BLaER1 treated with 17β-estradiol and CSF1 and Interleukin-3, amounts not matched to agents 10 nM and 100 nM (cell line): ENCODE results near the gene GNAL.

Experiments
- H3K27ac ChIP-seq, 11 experiments: shearing (Covaris generic); formaldehyde crosslinking; 2 replicates each; pipeline ENCODE4 v1.8.1; 2022
- H3K27me3 ChIP-seq, 11 experiments: shearing (Covaris generic); formaldehyde crosslinking; 2 replicates each; pipeline ENCODE4 v1.8.1; 2022
- H3K36me3 ChIP-seq, 11 experiments: shearing (Covaris generic); formaldehyde crosslinking; 2 replicates each; pipeline ENCODE4 v1.8.1; 2022
- H3K4me1 ChIP-seq, 10 experiments: shearing (Covaris generic); formaldehyde crosslinking; 2 replicates each; pipeline ENCODE4 v1.8.1; 2022
- H3K4me2 ChIP-seq, 11 experiments: shearing (Covaris generic); formaldehyde crosslinking; 2 replicates each; pipeline ENCODE4 v1.8.1; 2022
- H3K4me3 ChIP-seq, 10 experiments: shearing (Covaris generic); formaldehyde crosslinking; 2 replicates each; pipeline ENCODE4 v1.8.1; 2022
- H3K9ac ChIP-seq, 11 experiments: shearing (Covaris generic); formaldehyde crosslinking; 2 replicates each; pipeline ENCODE4 v1.8.1; 2022
- H3K9me3 ChIP-seq, 11 experiments: shearing (Covaris generic); formaldehyde crosslinking; replicated peaks in 1 of 11; 2 replicates each; pipeline ENCODE4 v1.8.1; 2022
- H4K20me1 ChIP-seq, 11 experiments: shearing (Covaris generic); formaldehyde crosslinking; 2 replicates each; pipeline ENCODE4 v1.8.1; 2022
- Cebpa-rat ChIP-seq, 11 experiments: shearing (Covaris generic); IDR thresholded peaks; 2 replicates each; pipeline ENCODE4 v1.8.1; 2022

The GNAL gene

GRCh38 chr18:11666831-11667230 is 22.2 kb upstream of the GNAL start:
- no peak overlapping the region for H3K9ac ChIP-seq
- H3K4me2 ChIP-seq = no peak overlapping the region
- no peaks in the 10 kb centered on the region for H3K9me3 ChIP-seq
- H3K4me1 ChIP-seq = peaks cover 0 to 7% (median 0%) of the 10 kb centered on the region in 10 experiments; a peak in 1 of 20 replicates
- no peak overlapping the region for H3K27ac ChIP-seq
- H3K27me3 ChIP-seq = no peaks in the 10 kb centered on the region
- TF ChIP-seq Cebpa-rat (IDR thresholded peaks at IDR 0.05) = no peak
- no peaks in the 10 kb centered on the region for H3K36me3 ChIP-seq
- H4K20me1 ChIP-seq = no peaks in the 10 kb centered on the region
- no peak overlapping the region for H3K4me3 ChIP-seq

DNA sequence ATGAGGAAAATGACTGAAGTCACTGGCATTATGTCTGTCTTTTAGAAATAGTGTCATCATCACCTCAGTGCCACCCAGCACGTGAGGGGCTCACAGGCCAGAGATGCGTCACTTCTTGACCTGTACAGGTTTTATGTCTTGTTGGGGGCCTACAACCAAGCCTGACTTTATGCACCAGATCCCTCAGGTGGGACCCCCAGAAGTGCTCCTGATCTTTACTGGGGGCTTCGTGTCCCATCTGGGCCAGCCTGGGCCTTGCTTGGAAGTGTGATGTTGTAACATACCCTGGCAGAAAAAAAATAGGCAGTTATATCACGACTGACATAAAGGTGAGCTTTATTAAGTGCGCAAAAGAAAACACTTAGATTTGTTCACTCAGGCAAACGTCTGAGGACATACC is 21.5 kb upstream of the GNAL start:
- no peak overlapping the region for H3K9ac ChIP-seq
- no peaks in the 10 kb centered on the region for H3K9me3 ChIP-seq
- no peak for TF ChIP-seq Cebpa-rat (IDR thresholded peaks at IDR 0.05)
- no peaks in the 10 kb centered on the region for H3K27me3 ChIP-seq
- H4K20me1 ChIP-seq = no peaks in the 10 kb centered on the region
- H3K4me1 ChIP-seq = peaks cover 0 to 7% (median 0%) of the 10 kb centered on the region in 10 experiments; a peak in 1 of 20 replicates
- H3K36me3 ChIP-seq = no peaks in the 10 kb centered on the region
- no peak overlapping the region for H3K4me3 ChIP-seq
- H3K27ac ChIP-seq = no peak overlapping the region
- no peak overlapping the region for H3K4me2 ChIP-seq

- Histone ChIP-seq H3K27ac (no peak overlapping the region), H3K4me1 (peaks cover 0 to 7% (median 0%) of the 10 kb centered on the region in 10 experiments; a peak in 1 of 20 replicates), H3K4me2 (no peak overlapping the region), H3K9ac (no peak overlapping the region), H3K4me3 (no peak overlapping the region), H3K27me3 (no peaks in the 10 kb centered on the region), H4K20me1 (no peaks in the 10 kb centered on the region), H3K9me3 (no peaks in the 10 kb centered on the region), H3K36me3 (no peaks in the 10 kb centered on the region)
- TF ChIP-seq Cebpa-rat (IDR thresholded peaks at IDR 0.05) = no peak
These were observed 20.5 kb upstream of the GNAL start for GRCh38 chr18:11668441-11669169.

GRCh38 chr18:11669271-11669947 is 19.7 kb upstream of the GNAL start:
- Histone ChIP-seq H3K9me3 (no peaks in the 10 kb centered on the region), H3K27ac (no peak overlapping the region), H4K20me1 (no peaks in the 10 kb centered on the region), H3K4me3 (no peak overlapping the region), H3K4me2 (peak overlapping the region in 4 of 11 experiments; percentile 9 to 32 (median 12); a peak in 4 of 22 replicates), H3K27me3 (no peaks in the 10 kb centered on the region), H3K9ac (no peak overlapping the region), H3K36me3 (no peaks in the 10 kb centered on the region), H3K4me1 (peaks cover 0 to 7% (median 0%) of the 10 kb centered on the region in 10 experiments; a peak in 1 of 20 replicates)
- TF ChIP-seq Cebpa-rat (IDR thresholded peaks at IDR 0.05) = no peak

DNA sequence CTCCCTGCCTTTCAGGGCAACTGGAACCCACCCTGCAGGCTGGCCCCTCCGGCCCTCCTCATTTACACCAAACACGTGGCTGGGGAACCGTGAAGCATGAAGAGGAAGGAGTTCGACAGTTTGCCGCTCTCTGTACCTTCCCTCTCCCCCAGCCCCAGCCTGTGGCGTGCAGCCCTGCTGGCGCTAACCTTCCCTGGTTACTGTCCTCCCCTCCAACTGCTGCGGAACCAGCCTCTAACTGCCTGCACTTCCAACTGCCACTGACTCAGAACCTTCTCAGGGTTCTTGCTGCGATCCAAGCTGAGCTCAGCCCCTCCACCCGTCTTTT is 19.2 kb upstream of the GNAL start:
- no peak for TF ChIP-seq Cebpa-rat (IDR thresholded peaks at IDR 0.05)
- H3K36me3 ChIP-seq = no peaks in the 10 kb centered on the region
- no peak overlapping the region for H3K4me3 ChIP-seq
- H4K20me1 ChIP-seq = no peaks in the 10 kb centered on the region
- H3K27ac ChIP-seq = no peak overlapping the region
- H3K4me2 ChIP-seq = peak overlapping the region in 4 of 11 experiments; percentile 9 to 32 (median 12); a peak in 4 of 22 replicates
- no peak overlapping the region for H3K9ac ChIP-seq
- H3K4me1 ChIP-seq = peaks cover 0 to 7% (median 0%) of the 10 kb centered on the region in 10 experiments; a peak in 1 of 20 replicates
- no peaks in the 10 kb centered on the region for H3K27me3 ChIP-seq
- no peaks in the 10 kb centered on the region for H3K9me3 ChIP-seq

DNA sequence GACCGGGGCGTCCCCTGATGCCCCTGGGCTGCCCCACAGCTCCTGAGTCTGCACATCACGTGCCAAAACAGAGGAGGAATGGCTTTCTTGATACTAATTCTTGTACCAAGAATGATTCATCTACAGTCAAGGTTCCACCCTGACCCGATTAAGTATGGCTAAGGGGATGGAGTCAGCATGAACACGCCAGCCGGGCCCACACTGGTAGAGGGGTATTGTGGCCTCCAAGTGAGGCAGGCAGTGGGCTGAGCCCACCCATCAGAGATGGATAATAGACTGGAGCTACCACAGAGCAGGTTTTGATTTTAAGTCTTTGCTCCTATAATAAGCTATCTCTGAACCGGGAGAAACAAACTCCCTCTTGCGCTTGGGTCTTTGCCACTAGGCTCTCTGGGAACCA is 17.9 kb upstream of the GNAL start:
- Histone ChIP-seq H3K27ac (no peak overlapping the region), H4K20me1 (no peaks in the 10 kb centered on the region), H3K27me3 (no peaks in the 10 kb centered on the region), H3K9me3 (no peaks in the 10 kb centered on the region), H3K4me2 (no peak overlapping the region), H3K9ac (no peak overlapping the region), H3K4me3 (no peak overlapping the region), H3K4me1 (peaks cover 0 to 7% (median 0%) of the 10 kb centered on the region in 10 experiments; a peak in 1 of 20 replicates), H3K36me3 (no peaks in the 10 kb centered on the region)
- TF ChIP-seq Cebpa-rat (IDR thresholded peaks at IDR 0.05) = no peak

GRCh38 chr18:11672198-11672597 is 16.9 kb upstream of the GNAL start:
- no peaks in the 10 kb centered on the region for H4K20me1 ChIP-seq
- H3K27me3 ChIP-seq = no peaks in the 10 kb centered on the region
- H3K9me3 ChIP-seq = no peaks in the 10 kb centered on the region
- no peak overlapping the region for H3K9ac ChIP-seq
- TF ChIP-seq Cebpa-rat (IDR thresholded peaks at IDR 0.05) = no peak
- no peak overlapping the region for H3K27ac ChIP-seq
- H3K4me3 ChIP-seq = no peak overlapping the region
- H3K36me3 ChIP-seq = no peaks in the 10 kb centered on the region
- no peak overlapping the region for H3K4me2 ChIP-seq
- H3K4me1 ChIP-seq = peaks cover 0 to 7% (median 0%) of the 10 kb centered on the region in 10 experiments; a peak in 1 of 20 replicates

DNA sequence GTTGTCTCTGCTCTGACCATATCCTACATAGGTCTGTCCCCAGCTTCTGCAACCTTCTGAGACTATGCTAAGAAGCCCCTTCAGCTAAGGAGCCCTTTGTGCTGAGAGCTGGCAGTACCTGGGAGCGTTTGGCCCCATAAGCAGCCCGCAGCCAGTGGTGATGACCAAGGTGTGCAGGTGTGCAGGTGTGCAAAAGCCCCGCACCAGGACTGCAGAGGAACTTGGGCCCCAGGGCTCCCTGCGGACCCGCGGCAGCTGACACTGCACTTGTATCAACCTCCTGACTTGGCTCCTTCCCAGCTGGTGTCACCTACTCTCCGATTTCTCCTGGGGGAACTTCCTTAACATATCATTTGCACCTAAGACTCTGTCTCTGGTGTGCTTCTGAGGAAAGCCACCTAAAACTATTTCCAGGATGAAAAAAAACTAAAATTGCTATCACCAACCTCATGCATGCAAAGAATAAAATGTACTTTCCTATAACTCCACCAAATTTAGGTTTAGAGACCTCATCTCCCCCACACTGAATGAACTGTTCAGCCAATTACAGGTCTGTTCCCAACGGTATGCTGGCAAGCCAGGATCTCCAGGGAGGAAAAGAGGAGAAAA is 16.1 kb upstream of the GNAL start:
- no peaks in the 10 kb centered on the region for H4K20me1 ChIP-seq
- H3K4me3 ChIP-seq = no peak overlapping the region
- no peaks in the 10 kb centered on the region for H3K9me3 ChIP-seq
- no peaks in the 10 kb centered on the region for H3K36me3 ChIP-seq
- no peak overlapping the region for H3K27ac ChIP-seq
- H3K4me1 ChIP-seq = peaks cover 0 to 7% (median 0%) of the 10 kb centered on the region in 10 experiments; a peak in 1 of 20 replicates
- no peak overlapping the region for H3K9ac ChIP-seq
- H3K27me3 ChIP-seq = no peaks in the 10 kb centered on the region
- no peak for TF ChIP-seq Cebpa-rat (IDR thresholded peaks at IDR 0.05)
- no peak overlapping the region for H3K4me2 ChIP-seq

DNA sequence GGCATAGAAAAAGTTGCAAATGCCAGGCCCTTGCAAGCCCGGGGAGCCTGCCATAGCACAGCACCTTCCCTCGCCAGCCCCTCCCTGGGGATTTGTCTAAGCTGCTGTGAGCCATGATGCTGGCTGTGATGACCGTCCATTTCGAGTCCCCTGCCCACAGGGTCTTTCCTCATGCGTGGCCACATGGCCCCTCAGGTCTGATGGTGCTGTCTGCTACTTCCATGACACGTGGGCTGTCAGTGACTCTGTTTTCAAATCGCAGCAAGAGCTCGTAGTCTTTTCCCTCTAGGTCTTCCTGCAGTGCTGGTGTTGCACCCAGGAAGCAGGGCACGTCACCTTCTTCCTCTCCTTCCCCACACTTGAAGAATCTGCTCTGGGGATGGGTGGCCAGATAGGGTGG is 15.5 kb upstream of the GNAL start:
- no peak overlapping the region for H3K9ac ChIP-seq
- no peak overlapping the region for H3K4me2 ChIP-seq
- no peaks in the 10 kb centered on the region for H4K20me1 ChIP-seq
- no peaks in the 10 kb centered on the region for H3K36me3 ChIP-seq
- peaks cover 0 to 7% (median 0%) of the 10 kb centered on the region in 10 experiments; a peak in 1 of 20 replicates for H3K4me1 ChIP-seq
- H3K9me3 ChIP-seq = no peaks in the 10 kb centered on the region
- TF ChIP-seq Cebpa-rat (IDR thresholded peaks at IDR 0.05) = no peak
- H3K27me3 ChIP-seq = no peaks in the 10 kb centered on the region
- no peak overlapping the region for H3K4me3 ChIP-seq
- no peak overlapping the region for H3K27ac ChIP-seq
